Measurements from ENCODE around the gene TBC1D17. TPM values are rescaled to one million over a fixed set of nuclear protein-coding genes. Genes with fewer than 3 reads are reported as not detected.

The TBC1D17 gene
- total and polyA plus RNA-seq, 2 of the 13 experiments (the other 11 are each of a cell fraction or from before 2014, with no cell fraction given) = 9.7 to 16.9 TPM

GRCh38 chr19:49863254-49863934, 14.1 kb upstream of the TBC1D17 start:
- no peak for DNase-seq (ENCODE audit: low spot score)
- CTCF ChIA-PET (ENCODE audit: low intra/inter-chr PET ratio, low total read pairs) = no interaction called here
- H4K20me1 ChIP-seq (ENCODE audit: insufficient read depth, low read length) = peaks cover 6% of the 10 kb centered on the region
- H3K79me2 ChIP-seq (ENCODE audit: insufficient read depth, low read length) = peaks cover 16% of the 10 kb centered on the region
- H2AFZ ChIP-seq (ENCODE audit: low read length) = no peak overlapping the region
- H3K4me3 ChIP-seq (replicated peaks in 1 of 3; ENCODE audit: insufficient read depth in 1 of 3, low read depth in 2 of 3, low read length in 3 of 3) = no peak overlapping the region
- H3K4me2 ChIP-seq (ENCODE audit: low read depth, low read length) = no peak overlapping the region
- peaks cover 19 to 45% of the 10 kb centered on the region in 2 experiments for H3K36me3 ChIP-seq (replicated peaks in 1 of 2; ENCODE audit: control insufficient read depth in 1 of 2, insufficient read depth in 2 of 2, low read length in 2 of 2)
- 94% methylated on average over 21 of the region's 24 CpGs for WGBS (ENCODE audit: low lambda C conversion rate)
- no peak overlapping the region for H3K9ac ChIP-seq (ENCODE audit: insufficient read depth, low read depth, low read length)
- in situ Hi-C loops (cut with HindIII; ENCODE audit: extremely low pct_ligation_motif_present, low pct_unique_long_range_greater_than_20kb) (no loop called here), intact Hi-C loops (cut with micrococcal nuclease; ENCODE audit: unreplicated experiment) (no loop called here)
- BruUV-seq (replicated peaks) = no TSS peak
- no peak for FAIRE-seq
- H3K27ac ChIP-seq (ENCODE audit: extremely low read length, insufficient read depth, low read length) = no peak overlapping the region
- H3K4me1 ChIP-seq (ENCODE audit: insufficient read depth, low read length) = peaks cover 36% of the 10 kb centered on the region
- POLR2A ChIA-PET = interaction anchor here (1.0 to 2.4 kb wide), 2 partner anchors 12 to 13 kb away, joined by 3 to 24 read pairs; partner anchors contain the start of gene PTOV1
- no peaks in the 10 kb centered on the region; a peak in 1 of 5 replicates for H3K27me3 ChIP-seq (ENCODE audit: control insufficient read depth in 1 of 2, insufficient read depth in 2 of 2, low read length in 2 of 2)
- no peak for ATAC-seq
- no peaks in the 10 kb centered on the region for H3K9me3 ChIP-seq (ENCODE audit: low read length)
- TF ChIP-seq ZKSCAN5 (CRISPR knock-in tag; IDR thresholded peaks at IDR 0.05) (no peak), ZBTB40 (IDR thresholded peaks at IDR 0.05) (no peak), ZBTB40 (CRISPR knock-in tag; IDR thresholded peaks at IDR 0.05) (no peak), RXRB (CRISPR knock-in tag; IDR thresholded peaks at IDR 0.05; ENCODE audit: borderline replicate concordance) (no peak), BATF2 (CRISPR knock-in tag; IDR thresholded peaks at IDR 0.05) (no peak), ZNF816 (CRISPR knock-in tag; IDR thresholded peaks at IDR 0.05; ENCODE audit: borderline replicate concordance) (no peak), HNRNPLL (IDR thresholded peaks at IDR 0.05; ENCODE audit: low read depth, low read length, poor library complexity, severe bottlenecking) (no peak), KAT7 (CRISPR knock-in tag; IDR thresholded peaks at IDR 0.05; ENCODE audit: borderline replicate concordance) (no peak), REXO4 (CRISPR knock-in tag; IDR thresholded peaks at IDR 0.05; ENCODE audit: borderline replicate concordance) (no peak), YEATS4 (CRISPR knock-in tag; IDR thresholded peaks at IDR 0.05; ENCODE audit: borderline replicate concordance) (no peak)
- TF ChIP-seq, protein P1, sequence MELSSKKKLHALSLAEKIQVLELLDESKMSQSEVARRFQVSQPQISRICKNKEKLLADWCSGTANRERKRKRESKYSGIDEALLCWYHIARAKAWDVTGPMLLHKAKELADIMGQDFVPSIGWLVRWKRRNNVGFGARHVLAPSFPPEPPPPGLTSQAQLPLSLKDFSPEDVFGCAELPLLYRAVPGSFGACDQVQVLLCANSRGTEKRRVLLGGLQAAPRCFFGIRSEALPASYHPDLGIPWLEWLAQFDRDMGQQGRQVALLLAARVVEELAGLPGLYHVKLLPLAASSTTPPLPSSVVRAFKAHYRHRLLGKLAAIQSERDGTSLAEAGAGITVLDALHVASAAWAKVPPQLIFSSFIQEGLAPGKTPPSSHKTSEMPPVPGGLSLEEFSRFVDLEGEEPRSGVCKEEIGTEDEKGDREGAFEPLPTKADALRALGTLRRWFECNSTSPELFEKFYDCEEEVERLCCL (CRISPR knock-in tag; IDR thresholded peaks at IDR 0.05; ENCODE audit: borderline replicate concordance) = no peak
- TF ChIP-seq, protein P2, sequence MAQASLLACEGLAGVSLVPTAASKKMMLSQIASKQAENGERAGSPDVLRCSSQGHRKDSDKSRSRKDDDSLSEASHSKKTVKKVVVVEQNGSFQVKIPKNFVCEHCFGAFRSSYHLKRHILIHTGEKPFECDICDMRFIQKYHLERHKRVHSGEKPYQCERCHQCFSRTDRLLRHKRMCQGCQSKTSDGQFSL (CRISPR knock-in tag; IDR thresholded peaks at IDR 0.05) = no peak
